Endothelial cell (in vitro differentiated cells): Measurements from ENCODE around the gene RNF146. TPM values are rescaled to one million over a fixed set of nuclear protein-coding genes. Genes with fewer than 3 reads are reported as not detected.

Source experiments
- DNase-seq: peaks from one replicate; pipeline ENCODE4 v3.0.0; 2021; ENCODE audit warnings: low spot score
- H3K27ac Mint-ChIP-seq: one replicate; pipeline ENCODE4 v1.8.0; 2021; ENCODE audit warnings: mixed read lengths, inconsistent platforms; ENCODE audit not compliant: unreplicated experiment
- H3K27me3 Mint-ChIP-seq: one replicate; pipeline ENCODE4 v1.8.0; 2021; ENCODE audit warnings: mild to moderate bottlenecking, moderate library complexity, mixed read lengths, inconsistent platforms; ENCODE audit not compliant: unreplicated experiment
- H3K36me3 Mint-ChIP-seq: one replicate; pipeline ENCODE4 v1.8.0; 2021; ENCODE audit warnings: mild to moderate bottlenecking, low read depth, mixed read lengths, inconsistent platforms; ENCODE audit not compliant: unreplicated experiment
- H3K4me1 Mint-ChIP-seq: one replicate; pipeline ENCODE4 v1.8.0; 2021; ENCODE audit warnings: mild to moderate bottlenecking, mixed read lengths, inconsistent platforms; ENCODE audit not compliant: unreplicated experiment
- H3K4me3 Mint-ChIP-seq: one replicate; pipeline ENCODE4 v1.8.0; 2021; ENCODE audit warnings: mild to moderate bottlenecking, mixed read lengths, inconsistent platforms; ENCODE audit not compliant: unreplicated experiment
- H3K9me3 Mint-ChIP-seq: one replicate; pipeline ENCODE4 v1.8.0; 2021; ENCODE audit warnings: mixed read lengths, inconsistent platforms; ENCODE audit not compliant: unreplicated experiment
- CTCF ChIP-seq: fragments of 200-600 bp; sonication (generic); IDR thresholded peaks from one replicate; pipeline ENCODE4 v1.5.0; 2021; ENCODE audit warnings: antibody characterized with exemption; ENCODE audit not compliant: unreplicated experiment
- total RNA-seq: library from RNA; stranded (reverse); fragmentation: NEBNext Ultra II Directional; extraction: Animal tissue kit (Norgen Biotek cat#: 25700); gene quantifications from one replicate; pipeline ENCODE4 v1.2.1, GENCODE V29; 2021; ENCODE audit not compliant: unreplicated experiment

RNF146 gene
- total RNA-seq, 1 donor from 2014 or later, result 68.6 TPM

- DNase-seq, result no peak
- H3K27ac Mint-ChIP-seq, result peak overlapping the region; percentile 28
- TF ChIP-seq CTCF, result no peak
- no peaks in the 10 kb centered on the region for H3K36me3 Mint-ChIP-seq
- H3K9me3 Mint-ChIP-seq, result no peaks in the 10 kb centered on the region
- peaks cover 29% of the 10 kb centered on the region for H3K4me1 Mint-ChIP-seq
- peaks cover 2% of the 10 kb centered on the region for H3K27me3 Mint-ChIP-seq
- H3K4me3 Mint-ChIP-seq, result no peak overlapping the region
These were observed 6.8 kb downstream of the RNF146 start for GRCh38 chr6:127273499-127273898.

- H3K9me3 Mint-ChIP-seq, result no peaks in the 10 kb centered on the region
- TF ChIP-seq CTCF, result no peak
- no peaks in the 10 kb centered on the region for H3K36me3 Mint-ChIP-seq
- H3K4me3 Mint-ChIP-seq, result no peak overlapping the region
- H3K4me1 Mint-ChIP-seq, result peaks cover 16% of the 10 kb centered on the region
- no peak overlapping the region for H3K27ac Mint-ChIP-seq
- peaks cover 4% of the 10 kb centered on the region for H3K27me3 Mint-ChIP-seq
- no peak for DNase-seq
These were observed 9.7 kb downstream of the RNF146 start for GRCh38 chr6:127276331-127276730.

GRCh38 chr6:127277878-127278843 lies 11.5 kb downstream of the RNF146 start:
- Mint-ChIP-seq H3K4me3 (no peak overlapping the region), H3K4me1 (peaks cover 11% of the 10 kb centered on the region), H3K9me3 (no peaks in the 10 kb centered on the region), H3K36me3 (no peaks in the 10 kb centered on the region), H3K27ac (no peak overlapping the region), H3K27me3 (peaks cover 6% of the 10 kb centered on the region)
- no peak for TF ChIP-seq CTCF
- DNase-seq, result no peak

- no peak overlapping the region for H3K4me3 Mint-ChIP-seq
- TF ChIP-seq CTCF, result no peak
- H3K27me3 Mint-ChIP-seq, result peaks cover 4% of the 10 kb centered on the region
- H3K36me3 Mint-ChIP-seq, result no peaks in the 10 kb centered on the region
- H3K27ac Mint-ChIP-seq, result no peak overlapping the region
- H3K9me3 Mint-ChIP-seq, result no peaks in the 10 kb centered on the region
- DNase-seq, result no peak
- peaks cover 4% of the 10 kb centered on the region for H3K4me1 Mint-ChIP-seq
These were observed 13.2 kb downstream of the RNF146 start for GRCh38 chr6:127279815-127280214.

GRCh38 chr6:127282184-127282583 lies 15.5 kb downstream of the RNF146 start:
- H3K4me1 Mint-ChIP-seq, result peaks cover 2% of the 10 kb centered on the region
- H3K9me3 Mint-ChIP-seq, result no peaks in the 10 kb centered on the region
- peaks cover 4% of the 10 kb centered on the region for H3K27me3 Mint-ChIP-seq
- H3K27ac Mint-ChIP-seq, result no peak overlapping the region
- TF ChIP-seq CTCF, result no peak
- no peak overlapping the region for H3K4me3 Mint-ChIP-seq
- DNase-seq, result no peak
- H3K36me3 Mint-ChIP-seq, result peaks cover 10% of the 10 kb centered on the region
